H9 (cell line): ENCODE results near the gene ZFPL1. TPM values are rescaled to one million over a fixed set of nuclear protein-coding genes. Genes with fewer than 3 reads are reported as not detected.

Source experiments
- DNase-seq: peaks from one replicate; pipeline ENCODE4 v3.0.0-alpha.2; 2017
- H2AFZ ChIP-seq: one replicate; pipeline ENCODE4 v1.6.1; 2013; ENCODE audit warnings: mild to moderate bottlenecking, low read length, control low read depth, moderate library complexity
- H2AK5ac ChIP-seq: 2 replicates; pipeline ENCODE4 v1.6.1; 2013; ENCODE audit warnings: low read length, control low read depth, mixed read lengths; ENCODE audit not compliant: insufficient read length
- H2BK120ac ChIP-seq: one replicate; pipeline ENCODE4 v1.6.1; 2013; ENCODE audit warnings: low read depth, mild to moderate bottlenecking, low read length, control low read depth, inconsistent platforms; ENCODE audit not compliant: poor library complexity, severe bottlenecking
- H2BK12ac ChIP-seq: 2 replicates; pipeline ENCODE4 v1.6.1; 2013; ENCODE audit warnings: low read length, control low read depth, mixed read lengths, low read depth; ENCODE audit not compliant: insufficient read length
- H2BK15ac ChIP-seq: 2 replicates; pipeline ENCODE4 v1.6.1; 2013; ENCODE audit warnings: low read depth, low read length, control low read depth
- H2BK20ac ChIP-seq: one replicate; pipeline ENCODE4 v1.6.1; 2013; ENCODE audit warnings: low read depth, mild to moderate bottlenecking, low read length, control low read depth, inconsistent platforms; ENCODE audit not compliant: poor library complexity, severe bottlenecking
- H2BK5ac ChIP-seq: 2 replicates; pipeline ENCODE4 v1.6.1; 2013; ENCODE audit warnings: low read length, control low read depth, mixed read lengths; ENCODE audit not compliant: insufficient read length
- H3K14ac ChIP-seq: 2 replicates; pipeline ENCODE4 v1.6.1; 2013; ENCODE audit warnings: low read length, control low read depth; ENCODE audit not compliant: insufficient read depth
- H3K18ac ChIP-seq: 2 replicates; pipeline ENCODE4 v1.6.1; 2013; ENCODE audit warnings: low read depth, mild to moderate bottlenecking, mixed read lengths, low read length, control low read depth; ENCODE audit not compliant: insufficient read length
- H3K23ac ChIP-seq: 2 replicates; pipeline ENCODE4 v1.6.1; 2013; ENCODE audit warnings: low read length, control low read depth, mixed read lengths, low read depth; ENCODE audit not compliant: insufficient read length
- H3K23me2 ChIP-seq: 2 replicates; pipeline ENCODE4 v1.6.1; 2013; ENCODE audit warnings: low read depth, mild to moderate bottlenecking, mixed read lengths, low read length, control low read depth; ENCODE audit not compliant: insufficient read length, poor library complexity, severe bottlenecking
- H3K27ac ChIP-seq: 2 replicates; pipeline ENCODE4 v1.5.1; 2013; ENCODE audit warnings: low read length, control low read depth, mixed read lengths, low read depth; ENCODE audit not compliant: insufficient read length
- H3K27me3 ChIP-seq: 2 replicates; pipeline ENCODE4 v1.6.1; 2013; ENCODE audit warnings: low read length, control low read depth, inconsistent platforms; ENCODE audit not compliant: insufficient read depth
- H3K4ac ChIP-seq: 2 replicates; pipeline ENCODE4 v1.6.1; 2013; ENCODE audit warnings: low read depth, mild to moderate bottlenecking, control low read depth, inconsistent platforms, low read length, moderate library complexity
- H3K4me1 ChIP-seq: 2 replicates; pipeline ENCODE4 v1.6.1; 2013; ENCODE audit warnings: low read length, control low read depth, inconsistent platforms; ENCODE audit not compliant: insufficient read depth
- H3K4me2 ChIP-seq: 2 replicates; pipeline ENCODE4 v1.6.1; 2013; ENCODE audit warnings: low read length, control low read depth, mixed read lengths; ENCODE audit not compliant: insufficient read length, insufficient read depth
- H3K56ac ChIP-seq: 2 replicates; pipeline ENCODE4 v1.6.1; 2013; ENCODE audit warnings: low read depth, mild to moderate bottlenecking, mixed read lengths, low read length, control low read depth; ENCODE audit not compliant: insufficient read length
- H3K79me1 ChIP-seq: 2 replicates; pipeline ENCODE4 v1.6.1; 2013; ENCODE audit warnings: low read depth, mild to moderate bottlenecking, moderate library complexity, low read length, control low read depth, inconsistent platforms; ENCODE audit not compliant: insufficient read depth, poor library complexity, severe bottlenecking
- H3K79me2 ChIP-seq: 2 replicates; pipeline ENCODE4 v1.6.1; 2013; ENCODE audit warnings: low read length, control low read depth, inconsistent platforms; ENCODE audit not compliant: insufficient read depth
- H3K9ac ChIP-seq: 2 replicates; pipeline ENCODE4 v1.6.1; 2013; ENCODE audit warnings: low read length, control low read depth, mixed read lengths; ENCODE audit not compliant: insufficient read length; ENCODE audit errors: extremely low read depth
- H3K9me3 ChIP-seq: one replicate; pipeline ENCODE4 v1.6.1; 2013; ENCODE audit warnings: low read depth, low read length, inconsistent platforms; ENCODE audit not compliant: control insufficient read depth
- H3T11ph ChIP-seq: one replicate; pipeline ENCODE4 v1.6.1; 2013; ENCODE audit warnings: mild to moderate bottlenecking, low read length, control low read depth, inconsistent platforms
- H4K20me1 ChIP-seq: one replicate; pipeline ENCODE4 v1.6.1; 2013; ENCODE audit not compliant: control insufficient read depth, insufficient read length, insufficient read depth
- H4K5ac ChIP-seq: 2 replicates; pipeline ENCODE4 v1.6.1; 2013; ENCODE audit warnings: low read depth, mild to moderate bottlenecking, mixed read lengths, low read length, control low read depth; ENCODE audit not compliant: insufficient read length
- H4K8ac ChIP-seq: replicated peaks from 2 replicates; pipeline ENCODE4 v1.6.1; 2013; ENCODE audit warnings: low read length, control low read depth, mixed read lengths, low read depth; ENCODE audit not compliant: insufficient read length
- H4K91ac ChIP-seq: 2 replicates; pipeline ENCODE4 v1.6.1; 2013; ENCODE audit warnings: low read depth, mild to moderate bottlenecking, moderate library complexity, mixed read lengths, low read length, control low read depth; ENCODE audit not compliant: insufficient read length
- H3K27ac Mint-ChIP-seq, 3 experiments: 2 replicates in 2 of 3; 3 replicates in 1 of 3; pipeline ENCODE4 v1.8.0; 2020 to 2021; ENCODE audit warnings: mixed read lengths in 3 of 3, mild to moderate bottlenecking in 1 of 3, moderate library complexity in 1 of 3
- H3K27me3 Mint-ChIP-seq: 2 replicates; pipeline ENCODE4 v1.8.0; 2021; ENCODE audit warnings: low read depth, mild to moderate bottlenecking, moderate library complexity, mixed read lengths
- H3K36me3 Mint-ChIP-seq, 3 experiments: 2 replicates in 2 of 3; 3 replicates in 1 of 3; pipeline ENCODE4 v1.8.0; 2020 to 2021; ENCODE audit warnings: low read depth in 3 of 3, mixed read lengths in 3 of 3; ENCODE audit not compliant: insufficient read depth in 1 of 3
- H3K4me1 Mint-ChIP-seq, 2 experiments: 2 replicates each; pipeline ENCODE4 v1.8.0; 2020; ENCODE audit warnings: mixed read lengths in 2 of 2
- H3K4me3 Mint-ChIP-seq, 2 experiments: 2 replicates in 1 of 2; 3 replicates in 1 of 2; pipeline ENCODE4 v1.8.0; 2020 to 2021; ENCODE audit warnings: mild to moderate bottlenecking in 2 of 2, mixed read lengths in 2 of 2, moderate library complexity in 1 of 2
- H3K9me3 Mint-ChIP-seq, 2 experiments: 2 replicates in 1 of 2; 3 replicates in 1 of 2; pipeline ENCODE4 v1.8.0; 2020; ENCODE audit warnings: mild to moderate bottlenecking in 2 of 2, mixed read lengths in 2 of 2, moderate library complexity in 1 of 2
- WGBS: extraction: QIAGEN DNeasy Blood & Tissue Kit; methylation state at CpG from one replicate; pipeline ENCODE4 v1.1.7; 2013; ENCODE audit warnings: missing lambda C conversion rate, low lambda C conversion rate, mixed read lengths; ENCODE audit not compliant: insufficient read length; ENCODE audit errors: extremely low coverage; 5-methylcytosine and 5-hydroxymethylcytosine counted together
- total RNA-seq: library from RNA; stranded (reverse); gene quantifications from 2 replicates; pipeline ENCODE4 v1.2.1, GENCODE V29; 2021
- TF ChIP-seq, protein P1 (sequence below): fragments of 200-600 bp; sonication (generic); conservative IDR thresholded peaks from 3 replicates; pipeline ENCODE4 v1.8.0; 2021; ENCODE audit warnings: antibody characterized with exemption, mild to moderate bottlenecking

ZFPL1 gene
- total RNA-seq, 1 experiment from 2014 or later: 24.2 TPM

GRCh38 chr11:65115361-65116082 lies 31.5 kb downstream of the ZFPL1 start:
- H3T11ph ChIP-seq: no peak overlapping the region
- no peak overlapping the region for H3K4ac ChIP-seq
- peaks cover 15 to 51% (median 49%) of the 10 kb centered on the region in 3 experiments for H3K36me3 Mint-ChIP-seq
- no peak overlapping the region for H4K8ac ChIP-seq
- H3K14ac ChIP-seq: no peak overlapping the region
- no peak overlapping the region for H3K56ac ChIP-seq
- no peaks in the 10 kb centered on the region for H3K79me1 ChIP-seq
- H3K4me3 Mint-ChIP-seq: peak overlapping the region; percentile 84 to 89
- H3K27me3 ChIP-seq: no peaks in the 10 kb centered on the region
- TF ChIP-seq, protein P1, sequence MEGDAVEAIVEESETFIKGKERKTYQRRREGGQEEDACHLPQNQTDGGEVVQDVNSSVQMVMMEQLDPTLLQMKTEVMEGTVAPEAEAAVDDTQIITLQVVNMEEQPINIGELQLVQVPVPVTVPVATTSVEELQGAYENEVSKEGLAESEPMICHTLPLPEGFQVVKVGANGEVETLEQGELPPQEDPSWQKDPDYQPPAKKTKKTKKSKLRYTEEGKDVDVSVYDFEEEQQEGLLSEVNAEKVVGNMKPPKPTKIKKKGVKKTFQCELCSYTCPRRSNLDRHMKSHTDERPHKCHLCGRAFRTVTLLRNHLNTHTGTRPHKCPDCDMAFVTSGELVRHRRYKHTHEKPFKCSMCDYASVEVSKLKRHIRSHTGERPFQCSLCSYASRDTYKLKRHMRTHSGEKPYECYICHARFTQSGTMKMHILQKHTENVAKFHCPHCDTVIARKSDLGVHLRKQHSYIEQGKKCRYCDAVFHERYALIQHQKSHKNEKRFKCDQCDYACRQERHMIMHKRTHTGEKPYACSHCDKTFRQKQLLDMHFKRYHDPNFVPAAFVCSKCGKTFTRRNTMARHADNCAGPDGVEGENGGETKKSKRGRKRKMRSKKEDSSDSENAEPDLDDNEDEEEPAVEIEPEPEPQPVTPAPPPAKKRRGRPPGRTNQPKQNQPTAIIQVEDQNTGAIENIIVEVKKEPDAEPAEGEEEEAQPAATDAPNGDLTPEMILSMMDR: no peak
- H2BK12ac ChIP-seq: no peak overlapping the region
- H4K20me1 ChIP-seq: no peaks in the 10 kb centered on the region
- H3K18ac ChIP-seq: no peak overlapping the region
- H3K27ac ChIP-seq: no peak overlapping the region
- no peak overlapping the region for H3K23ac ChIP-seq
- no peak overlapping the region for H2BK20ac ChIP-seq
- no peak overlapping the region for H2BK5ac ChIP-seq
- no peak overlapping the region for H4K5ac ChIP-seq
- no peaks in the 10 kb centered on the region for H3K9me3 Mint-ChIP-seq
- H3K9me3 ChIP-seq: no peaks in the 10 kb centered on the region
- H3K4me1 ChIP-seq: no peaks in the 10 kb centered on the region
- peaks cover 18% of the 10 kb centered on the region for H3K23me2 ChIP-seq
- H3K4me1 Mint-ChIP-seq: peaks cover 17 to 24% of the 10 kb centered on the region in 2 experiments
- peak overlapping the region in 1 of 3 experiments; percentile 61; a peak in 1 of 7 replicates for H3K27ac Mint-ChIP-seq
- H3K27me3 Mint-ChIP-seq: peaks cover 1% of the 10 kb centered on the region; the same call in 1 of the 2 replicates
- no peak overlapping the region for H2AK5ac ChIP-seq
- no CpG with 5 or more reads among the region's 21 CpGs for WGBS
- no peaks in the 10 kb centered on the region for H3K79me2 ChIP-seq
- no peak overlapping the region for H3K9ac ChIP-seq
- no peak overlapping the region for H2BK15ac ChIP-seq
- no peak overlapping the region for H3K4me2 ChIP-seq
- H2BK120ac ChIP-seq: no peak overlapping the region
- peak; percentile 27 for DNase-seq
- no peak overlapping the region for H2AFZ ChIP-seq
- H4K91ac ChIP-seq: no peak overlapping the region
